Smooth muscle cell (in vitro differentiated cells): Measurements from ENCODE around the gene MITF. TPM values are rescaled to one million over a fixed set of nuclear protein-coding genes. Genes with fewer than 3 reads are reported as not detected.

Experiments
- DNase-seq: peaks from one replicate; lab custom pipeline; 2025; ENCODE audit not compliant: unreplicated experiment; lab: John Stamatoyannopoulos, UW
- H2AFZ ChIP-seq: fragments of 200-600 bp; sonication (generic); 2 replicates; pipeline ENCODE4 v1.6.0; 2016; ENCODE audit warnings: antibody characterized with exemption, low read depth, mild to moderate bottlenecking
- H3F3A ChIP-seq: fragments of 200-600 bp; sonication (generic); 2 replicates; pipeline ENCODE4 v1.6.0; 2017; ENCODE audit warnings: antibody characterized with exemption, low read depth
- H3K27ac ChIP-seq: fragments of 200-600 bp; sonication (generic); 2 replicates; pipeline ENCODE4 v1.5.1; 2016; ENCODE audit warnings: low read depth, mild to moderate bottlenecking
- H3K27me3 ChIP-seq: fragments of 200-600 bp; sonication (generic); 2 replicates; pipeline ENCODE4 v1.6.1; 2016; ENCODE audit warnings: low read depth, mild to moderate bottlenecking
- H3K36me3 ChIP-seq: fragments of 200-600 bp; sonication (generic); 2 replicates; pipeline ENCODE4 v1.5.1; 2016; ENCODE audit warnings: low read depth
- H3K4me1 ChIP-seq: fragments of 200-600 bp; sonication (generic); 2 replicates; pipeline ENCODE4 v1.5.1; 2016; ENCODE audit warnings: low read depth
- H3K4me2 ChIP-seq: fragments of 200-600 bp; sonication (generic); 2 replicates; pipeline ENCODE4 v1.6.0; 2016; ENCODE audit warnings: mild to moderate bottlenecking
- H3K4me3 ChIP-seq: fragments of 200-600 bp; sonication (generic); 2 replicates; pipeline ENCODE4 v1.5.1; 2016; ENCODE audit warnings: mild to moderate bottlenecking
- H3K79me2 ChIP-seq: fragments of 200-600 bp; sonication (generic); 2 replicates; pipeline ENCODE4 v1.6.0; 2016; ENCODE audit warnings: low read depth, mild to moderate bottlenecking
- H3K9ac ChIP-seq: fragments of 200-600 bp; sonication (generic); 2 replicates; pipeline ENCODE4 v1.6.0; 2016; ENCODE audit warnings: low read depth
- H3K9me3 ChIP-seq: fragments of 200-600 bp; sonication (generic); replicated peaks from 2 replicates; pipeline ENCODE4 v1.5.1; 2016; ENCODE audit warnings: low read depth
- H4K20me1 ChIP-seq: fragments of 200-600 bp; sonication (generic); 2 replicates; pipeline ENCODE4 v1.6.0; 2016; ENCODE audit warnings: low read depth
- CTCF ChIP-seq: fragments of 200-600 bp; sonication (generic); IDR thresholded peaks from 2 replicates; pipeline ENCODE4 v1.5.1; 2017; ENCODE audit warnings: borderline replicate concordance, mild to moderate bottlenecking, antibody characterized with exemption; ENCODE audit not compliant: insufficient read depth, poor library complexity, severe bottlenecking
- WGBS: methylation state at CpG from one replicate; pipeline ENCODE4 v1.1.7; 2016; ENCODE audit warnings: low lambda C conversion rate; 5-methylcytosine and 5-hydroxymethylcytosine counted together
- polyA plus RNA-seq: library from polyadenylated mRNA; unstranded; fragments of >200 nt; fragmentation: Nextera tagmentation; extraction: Ambion mirVana; gene quantifications from 2 replicates; pipeline ENCODE4 v1.2.1, GENCODE V29; 2016
- total RNA-seq: library from RNA; depleted of rRNA; stranded (reverse); fragments of >200 nt; gene quantifications from 2 replicates; pipeline ENCODE4 v1.2.3, GENCODE V29; 2014

Gene MITF
- total and polyA plus RNA-seq, 2 experiments from 2014 or later, result 2.3 to 3.1 TPM

- no peak overlapping the region for H3K4me3 ChIP-seq
- no peak for TF ChIP-seq CTCF
- H3K9ac ChIP-seq, result no peak overlapping the region
- no peaks in the 10 kb centered on the region for H4K20me1 ChIP-seq
- no peak overlapping the region for H3K4me2 ChIP-seq
- no peaks in the 10 kb centered on the region for H3K9me3 ChIP-seq
- H3K4me1 ChIP-seq, result no peaks in the 10 kb centered on the region
- no peaks in the 10 kb centered on the region for H3F3A ChIP-seq
- H3K79me2 ChIP-seq, result no peaks in the 10 kb centered on the region
- H3K36me3 ChIP-seq, result no peaks in the 10 kb centered on the region
- H2AFZ ChIP-seq, result no peak overlapping the region
- no peak for DNase-seq
- peaks cover 3% of the 10 kb centered on the region for H3K27me3 ChIP-seq
- no peak overlapping the region for H3K27ac ChIP-seq
- 91% methylated on average over 2 of the region's 2 CpGs for WGBS
Observed at GRCh38 chr3:69930564-69930963, 191.3 kb downstream of the MITF start.

- H3K4me1 ChIP-seq, result no peaks in the 10 kb centered on the region
- no peak overlapping the region for H3K9ac ChIP-seq
- H3K27me3 ChIP-seq, result peaks cover 3% of the 10 kb centered on the region
- H3K27ac ChIP-seq, result no peak overlapping the region
- H3K4me2 ChIP-seq, result no peak overlapping the region
- no peak overlapping the region for H2AFZ ChIP-seq
- H3K36me3 ChIP-seq, result no peaks in the 10 kb centered on the region
- no peak for TF ChIP-seq CTCF
- no peaks in the 10 kb centered on the region for H3K9me3 ChIP-seq
- H3K4me3 ChIP-seq, result no peak overlapping the region
- H3K79me2 ChIP-seq, result no peaks in the 10 kb centered on the region
- no peaks in the 10 kb centered on the region for H4K20me1 ChIP-seq
- DNase-seq, result no peak
- WGBS, result 86% methylated on average over 2 of the region's 2 CpGs
- H3F3A ChIP-seq, result no peaks in the 10 kb centered on the region
Observed at GRCh38 chr3:69932087-69932486, 192.8 kb downstream of the MITF start.

GRCh38 chr3:69932501-69932900, 193.2 kb downstream of the MITF start:
- TF ChIP-seq CTCF, result no peak
- 69% methylated on average over 3 of the region's 3 CpGs for WGBS

GRCh38 chr3:69934398-69934797, 195.1 kb downstream of the MITF start:
- Histone ChIP-seq H3K36me3 (no peaks in the 10 kb centered on the region), H3K27ac (no peak overlapping the region), H4K20me1 (no peaks in the 10 kb centered on the region), H3K9ac (no peak overlapping the region), H3K79me2 (no peaks in the 10 kb centered on the region), H3F3A (no peaks in the 10 kb centered on the region), H3K4me3 (no peak overlapping the region), H3K4me2 (no peak overlapping the region), H3K9me3 (no peaks in the 10 kb centered on the region), H3K27me3 (no peaks in the 10 kb centered on the region), H2AFZ (no peak overlapping the region), H3K4me1 (no peaks in the 10 kb centered on the region)
- no peak for TF ChIP-seq CTCF
- DNase-seq, result no peak
- WGBS, result 68% methylated on average over 2 of the region's 2 CpGs

More at GRCh38 chr3:69932501-69932900, 193.2 kb downstream of the MITF start:
- H3K9me3 ChIP-seq, result no peaks in the 10 kb centered on the region
- no peaks in the 10 kb centered on the region for H4K20me1 ChIP-seq
- DNase-seq, result no peak
- no peak overlapping the region for H3K9ac ChIP-seq
- no peak overlapping the region for H2AFZ ChIP-seq
- H3K79me2 ChIP-seq, result no peaks in the 10 kb centered on the region
- H3K4me2 ChIP-seq, result no peak overlapping the region
- no peaks in the 10 kb centered on the region for H3K36me3 ChIP-seq
- H3K27ac ChIP-seq, result no peak overlapping the region
- no peak overlapping the region for H3K4me3 ChIP-seq
- H3F3A ChIP-seq, result no peaks in the 10 kb centered on the region
- peaks cover 3% of the 10 kb centered on the region for H3K27me3 ChIP-seq
- no peaks in the 10 kb centered on the region for H3K4me1 ChIP-seq
